ENCODE results near the gene SYS1. TPM values are rescaled to one million over a fixed set of nuclear protein-coding genes. Genes with fewer than 3 reads are reported as not detected.

Gene SYS1
- total and polyA plus RNA-seq, 3 donors from 2014 or later: 20.0 to 34.6 (median 33.1) TPM

DNA sequence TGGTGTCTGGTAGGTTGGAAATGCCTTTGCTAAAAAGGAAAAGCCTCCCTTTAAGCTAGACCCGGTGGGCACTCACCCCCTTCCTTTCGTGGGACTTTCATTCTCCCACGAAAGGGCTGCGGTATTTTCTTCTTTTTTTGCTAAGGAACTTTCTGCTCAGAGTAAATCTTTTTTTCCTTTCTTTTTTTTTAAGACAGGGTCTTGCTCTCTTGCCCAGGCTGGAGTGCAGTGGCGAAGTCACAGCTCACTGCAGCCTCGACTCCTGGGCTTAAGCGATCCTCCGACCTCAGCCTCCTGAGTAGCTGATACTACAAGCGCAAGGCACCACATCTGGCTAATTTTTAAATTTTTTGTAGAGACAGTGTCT lies 11.1 kb downstream of the SYS1 start:
- 58 to 60% methylated on average over 9 of the region's 9 CpGs for WGBS, 2 donors
- TF ChIP-seq, protein P1, sequence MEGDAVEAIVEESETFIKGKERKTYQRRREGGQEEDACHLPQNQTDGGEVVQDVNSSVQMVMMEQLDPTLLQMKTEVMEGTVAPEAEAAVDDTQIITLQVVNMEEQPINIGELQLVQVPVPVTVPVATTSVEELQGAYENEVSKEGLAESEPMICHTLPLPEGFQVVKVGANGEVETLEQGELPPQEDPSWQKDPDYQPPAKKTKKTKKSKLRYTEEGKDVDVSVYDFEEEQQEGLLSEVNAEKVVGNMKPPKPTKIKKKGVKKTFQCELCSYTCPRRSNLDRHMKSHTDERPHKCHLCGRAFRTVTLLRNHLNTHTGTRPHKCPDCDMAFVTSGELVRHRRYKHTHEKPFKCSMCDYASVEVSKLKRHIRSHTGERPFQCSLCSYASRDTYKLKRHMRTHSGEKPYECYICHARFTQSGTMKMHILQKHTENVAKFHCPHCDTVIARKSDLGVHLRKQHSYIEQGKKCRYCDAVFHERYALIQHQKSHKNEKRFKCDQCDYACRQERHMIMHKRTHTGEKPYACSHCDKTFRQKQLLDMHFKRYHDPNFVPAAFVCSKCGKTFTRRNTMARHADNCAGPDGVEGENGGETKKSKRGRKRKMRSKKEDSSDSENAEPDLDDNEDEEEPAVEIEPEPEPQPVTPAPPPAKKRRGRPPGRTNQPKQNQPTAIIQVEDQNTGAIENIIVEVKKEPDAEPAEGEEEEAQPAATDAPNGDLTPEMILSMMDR (IDR thresholded peaks at IDR 0.05): no peak
- DNase-seq: no peak
- peak overlapping the region; percentile 48 to 51 for H3K4me3 ChIP-seq
- intact Hi-C loops (cut with DNase I; ENCODE audit: low total_unique reads): no loop called here
- H3K4me1 ChIP-seq: peaks cover 3% of the 10 kb centered on the region
- no peaks in the 10 kb centered on the region for H3K36me3 ChIP-seq (ENCODE audit: low read depth, missing control alignments)
- no peaks in the 10 kb centered on the region for H3K9me3 ChIP-seq
- no peak overlapping the region for H3K27ac ChIP-seq
- H3K27me3 ChIP-seq: no peaks in the 10 kb centered on the region

DNA sequence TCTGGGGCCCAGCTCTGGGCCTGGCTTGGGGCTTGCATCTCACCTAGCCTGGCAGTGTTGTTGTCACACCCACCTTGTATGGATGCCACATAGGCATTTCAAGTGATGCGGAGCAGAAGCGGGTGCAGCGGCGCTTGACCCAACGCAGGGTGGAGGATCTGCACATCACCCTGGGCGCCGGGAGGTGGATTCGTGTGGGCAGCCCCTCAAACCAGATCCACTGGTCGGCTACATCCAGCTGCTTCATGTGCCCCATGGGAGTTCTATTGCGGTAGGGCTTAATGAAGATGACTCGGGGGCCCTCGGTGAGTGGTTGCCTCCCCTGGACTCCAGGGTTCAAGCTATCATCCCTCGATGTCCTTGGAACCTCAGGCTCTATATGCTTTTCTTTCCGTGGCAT lies 12.0 kb downstream of the SYS1 start:
- Histone ChIP-seq H3K4me1 (peaks cover 3% of the 10 kb centered on the region), H3K9me3 (no peaks in the 10 kb centered on the region), H3K27ac (no peak overlapping the region), H3K36me3 (ENCODE audit: low read depth, missing control alignments) (no peaks in the 10 kb centered on the region), H3K27me3 (no peaks in the 10 kb centered on the region), H3K4me3 (no peak overlapping the region)
- WGBS, 2 donors: 93 to 94% methylated on average over 10 to 13 of the region's 14 CpGs
- TF ChIP-seq, protein P1 (IDR thresholded peaks at IDR 0.05): no peak
- no peak for TF ChIP-seq POLR2A (IDR thresholded peaks at IDR 0.05)
- intact Hi-C loops (cut with DNase I; ENCODE audit: low total_unique reads): no loop called here
- no peak for DNase-seq

DNA sequence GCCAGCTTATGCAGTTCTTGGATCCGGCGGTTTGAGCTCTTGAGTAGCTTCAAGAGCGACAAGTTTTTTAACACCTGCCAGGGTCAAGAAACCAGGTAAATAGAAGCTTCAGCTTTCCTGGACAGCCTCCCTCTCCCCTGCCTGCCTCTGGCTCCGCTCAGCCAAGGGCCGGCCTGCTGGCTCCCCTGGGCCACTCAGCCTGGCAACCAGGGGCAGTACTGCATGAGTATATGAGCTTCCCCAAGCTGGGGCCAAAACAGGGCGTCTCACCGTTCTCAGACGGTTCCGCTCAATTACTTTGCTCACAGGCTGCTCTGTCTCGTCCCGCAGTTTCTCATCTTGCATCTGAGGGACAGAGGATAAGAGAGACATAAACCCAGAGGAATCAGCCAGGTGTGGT lies 14.3 kb downstream of the SYS1 start:
- TF ChIP-seq, protein P1 (IDR thresholded peaks at IDR 0.05): no peak
- TF ChIP-seq POLR2A (IDR thresholded peaks at IDR 0.05): no peak
- WGBS, 2 donors: 82% methylated on average over 11 of the region's 11 CpGs
- Histone ChIP-seq H3K4me1 (peaks cover 3% of the 10 kb centered on the region), H3K4me3 (no peak overlapping the region), H3K27me3 (no peaks in the 10 kb centered on the region), H3K36me3 (ENCODE audit: low read depth, missing control alignments) (no peaks in the 10 kb centered on the region), H3K27ac (no peak overlapping the region), H3K9me3 (no peaks in the 10 kb centered on the region)
- no peak for DNase-seq
- intact Hi-C loops (cut with DNase I; ENCODE audit: low total_unique reads): no loop called here

DNA sequence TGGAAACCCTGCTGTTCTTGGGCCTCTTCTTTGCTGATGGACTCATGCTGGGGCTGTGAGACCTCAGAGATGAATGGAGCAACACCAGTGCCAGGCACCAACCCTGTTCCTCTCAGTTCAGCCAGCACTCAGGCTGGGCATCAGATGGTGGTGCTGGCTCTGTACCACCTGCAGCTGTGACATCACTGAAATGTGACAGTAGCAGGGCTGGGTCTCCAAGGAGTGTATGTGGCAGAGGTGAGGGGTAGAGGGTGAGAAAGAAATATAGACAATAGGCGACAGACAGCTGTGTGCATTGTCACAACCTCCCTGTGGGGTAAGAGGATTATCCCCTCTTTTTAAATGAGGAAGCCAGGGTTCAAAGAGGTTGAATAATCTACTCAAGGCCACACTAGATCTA lies 15.2 kb downstream of the SYS1 start, which contains the start of gene TP53TG5:
Gene TP53TG5, minus strand, starts transcription at position 135 of the 400 bp plus-strand sequence. Its CDS starts 89 bp downstream, at position 46.
- Histone ChIP-seq H3K9me3 (no peaks in the 10 kb centered on the region), H3K36me3 (ENCODE audit: low read depth, missing control alignments) (no peaks in the 10 kb centered on the region), H3K27me3 (no peaks in the 10 kb centered on the region), H3K27ac (no peak within 1 kb of the TSS), H3K4me3 (no peak within 1 kb of the TSS), H3K4me1 (peaks cover 2% of the 10 kb centered on the region)
- no peak for DNase-seq
- intact Hi-C loops (cut with DNase I; ENCODE audit: low total_unique reads): no loop called here
- TF ChIP-seq, protein P1 (IDR thresholded peaks at IDR 0.05): no peak
- TF ChIP-seq POLR2A (IDR thresholded peaks at IDR 0.05): no peak
- 86 to 90% methylated on average over 1 of the region's 1 CpG for WGBS, 2 donors

DNA sequence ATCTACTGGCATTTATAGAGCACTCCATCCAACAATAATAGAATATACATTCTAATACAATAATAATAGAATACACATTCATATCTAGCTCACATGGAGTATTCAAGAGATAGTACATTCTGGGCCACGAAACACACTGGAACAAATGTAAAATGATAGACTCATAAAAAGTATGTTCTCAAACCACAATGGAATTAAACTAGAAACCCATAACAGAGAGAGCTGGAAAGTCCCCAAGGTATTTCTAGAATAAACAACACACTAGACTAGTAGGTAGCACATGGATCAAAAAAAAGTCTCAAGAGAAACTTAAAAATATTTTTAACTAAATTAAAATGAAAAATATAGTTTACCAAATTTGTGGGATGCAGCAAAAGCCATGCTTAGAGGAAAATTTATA lies 24.3 kb downstream of the SYS1 start:
- DNase-seq: no peak
- intact Hi-C loops (cut with DNase I; ENCODE audit: low total_unique reads): no loop called here
- TF ChIP-seq, protein P1 (IDR thresholded peaks at IDR 0.05): no peak
- no peak for TF ChIP-seq POLR2A (IDR thresholded peaks at IDR 0.05)
- WGBS, 2 donors: 94 to 95% methylated on average over 1 of the region's 1 CpG
- Histone ChIP-seq H3K27ac (no peak overlapping the region), H3K36me3 (ENCODE audit: low read depth, missing control alignments) (no peaks in the 10 kb centered on the region), H3K4me3 (no peak overlapping the region), H3K4me1 (no peaks in the 10 kb centered on the region), H3K9me3 (no peaks in the 10 kb centered on the region), H3K27me3 (no peaks in the 10 kb centered on the region)
